ENCODE measurements around the gene STX11. TPM values are rescaled to one million over a fixed set of nuclear protein-coding genes. Genes with fewer than 3 reads are reported as not detected.

Gene STX11
- total RNA-seq, 2 experiments from 2014 or later = 16.0 to 16.6 TPM

DNA sequence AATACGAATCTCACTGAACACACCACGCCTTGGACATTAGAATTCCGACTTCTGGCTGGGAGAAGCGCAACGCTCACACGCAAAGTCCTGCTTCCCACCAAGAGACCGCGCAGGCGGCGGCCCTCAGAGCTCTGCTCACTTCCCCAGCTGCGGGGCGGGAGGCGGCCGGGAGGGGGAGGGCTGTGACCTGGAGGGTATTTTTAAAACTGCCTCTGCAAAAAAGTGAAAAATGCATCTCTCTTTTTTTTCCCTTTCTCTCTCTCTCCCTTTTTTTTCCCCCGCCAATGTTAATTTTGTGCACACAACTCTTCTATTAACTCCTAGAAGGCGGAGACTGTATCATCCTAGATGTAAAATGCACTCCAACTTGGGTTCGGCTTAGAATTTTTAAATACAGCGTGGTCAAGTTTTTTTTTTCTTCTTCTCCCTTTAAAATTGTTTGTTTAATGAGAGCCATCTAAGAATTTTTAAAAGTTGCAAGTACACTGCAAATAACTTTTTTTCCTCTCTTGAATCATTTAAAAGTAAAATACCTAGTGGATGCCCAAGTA is 66.4 kb downstream of the STX11 start:
- Mint-ChIP-seq H3K4me3 (peak overlapping the region; percentile 85), H3K36me3 (peaks cover 4% of the 10 kb centered on the region), H3K4me1 (ENCODE audit: low read depth) (peaks cover 30% of the 10 kb centered on the region), H3K9me3 (peaks cover 12% of the 10 kb centered on the region), H3K27ac (peak overlapping the region; percentile 93), H3K27me3 (peaks cover 2% of the 10 kb centered on the region)
- CTCF ChIA-PET = interaction anchor here (0.7 to 6.2 kb wide), 18 partner anchors 11 to 648 kb away, joined by 3 to 81 read pairs (median 4); partner anchors contain the start of genes SF3B5 and UTRN
- DNase-seq = no peak
- POLR2A ChIA-PET = interaction anchor here (0.6 to 1.2 kb wide), 5 partner anchors 37 to 122 kb away, joined by 3 to 4 read pairs (median 3); partner anchors contain the start of gene SF3B5
- intact Hi-C loops (cut with micrococcal nuclease) = loop anchor here (1.0 to 10.0 kb wide), 10 partner anchors 38 to 642 kb away; partner anchors contain the start of genes SF3B5 and UTRN

DNA sequence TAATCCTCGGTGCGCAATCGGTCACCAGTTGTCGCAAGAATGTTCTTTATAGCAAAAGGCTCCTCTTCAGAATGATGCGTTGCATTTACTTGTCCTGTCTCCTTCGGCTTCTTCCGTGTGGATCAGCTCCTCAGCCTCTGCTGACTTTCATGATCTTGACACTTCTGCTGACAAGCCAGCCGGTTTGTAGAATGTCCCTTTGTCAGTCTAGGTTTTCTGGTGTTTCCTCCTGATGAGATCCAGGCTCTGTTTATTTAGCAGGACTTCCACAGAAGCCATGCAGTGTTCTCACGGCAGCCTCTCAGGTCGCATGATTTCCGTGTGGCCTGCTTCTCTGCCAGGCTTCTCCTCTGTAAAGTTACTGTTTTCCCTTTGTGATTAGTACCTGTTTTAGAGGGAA is 66.9 kb downstream of the STX11 start:
- Mint-ChIP-seq H3K36me3 (peaks cover 4% of the 10 kb centered on the region), H3K4me1 (ENCODE audit: low read depth) (peaks cover 29% of the 10 kb centered on the region), H3K27ac (no peak overlapping the region), H3K9me3 (peaks cover 12% of the 10 kb centered on the region), H3K27me3 (peaks cover 2% of the 10 kb centered on the region), H3K4me3 (peak overlapping the region; percentile 85)
- CTCF ChIA-PET = interaction anchor here (0.7 to 6.2 kb wide), 15 partner anchors 30 to 649 kb away, joined by 3 to 81 read pairs (median 4); partner anchors contain the start of gene SF3B5
- no peak for DNase-seq
- intact Hi-C loops (cut with micrococcal nuclease) = loop anchor here (2.0 to 10.0 kb wide), 5 partner anchors 38 to 642 kb away; partner anchors contain the start of gene UTRN
- POLR2A ChIA-PET = interaction anchor here (0.6 to 1.2 kb wide), 3 partner anchors 111 to 122 kb away, joined by 3 read pairs; partner anchors contain the start of gene SF3B5

- DNase-seq = no peak
- ChIA-PET CTCF (interaction anchor here (0.8 to 6.2 kb wide), 14 partner anchors 11 to 643 kb away, joined by 3 to 81 read pairs (median 6); partner anchors contain the start of gene SF3B5), POLR2A (interaction anchor here (1.2 kb wide), 1 partner anchor 122 kb away, joined by 3 read pairs; no protein-coding TSS in a partner anchor)
- Mint-ChIP-seq H3K9me3 (peaks cover 12% of the 10 kb centered on the region), H3K4me1 (ENCODE audit: low read depth) (peaks cover 29% of the 10 kb centered on the region), H3K27ac (no peak overlapping the region), H3K36me3 (peaks cover 4% of the 10 kb centered on the region), H3K4me3 (no peak overlapping the region), H3K27me3 (peaks cover 2% of the 10 kb centered on the region)
- intact Hi-C loops (cut with micrococcal nuclease) = loop anchor here (2.0 to 10.0 kb wide), 6 partner anchors 31 to 643 kb away; partner anchors contain the start of gene UTRN
Measured at GRCh38 chr6:144217797-144218196, 67.5 kb downstream of the STX11 start.

- Mint-ChIP-seq H3K27me3 (peaks cover 2% of the 10 kb centered on the region), H3K36me3 (peaks cover 4% of the 10 kb centered on the region), H3K4me3 (no peak overlapping the region), H3K4me1 (ENCODE audit: low read depth) (peaks cover 29% of the 10 kb centered on the region), H3K27ac (no peak overlapping the region), H3K9me3 (peaks cover 3% of the 10 kb centered on the region)
- ChIA-PET POLR2A (no interaction called here), CTCF (interaction anchor here (0.7 to 6.2 kb wide), 18 partner anchors 9 to 1415 kb away, joined by 3 to 81 read pairs (median 6); partner anchors contain the start of gene SF3B5)
- DNase-seq = no peak
- intact Hi-C loops (cut with micrococcal nuclease) = loop anchor here (1.0 to 10.0 kb wide), 3 partner anchors 30 to 644 kb away; no protein-coding TSS in a partner anchor
Measured at GRCh38 chr6:144219056-144219685, 68.9 kb downstream of the STX11 start.

- peaks cover 2% of the 10 kb centered on the region for H3K27me3 Mint-ChIP-seq
- H3K4me3 Mint-ChIP-seq = no peak overlapping the region
- intact Hi-C loops (cut with micrococcal nuclease) = no loop called here
- ChIA-PET POLR2A (no interaction called here), CTCF (interaction anchor here (0.6 to 6.2 kb wide), 11 partner anchors 42 to 280 kb away, joined by 3 to 81 read pairs (median 4); partner anchors contain the start of gene SF3B5)
- no peak for DNase-seq
- H3K36me3 Mint-ChIP-seq = peaks cover 3% of the 10 kb centered on the region
- H3K27ac Mint-ChIP-seq = no peak overlapping the region
- peaks cover 27% of the 10 kb centered on the region for H3K4me1 Mint-ChIP-seq (ENCODE audit: low read depth)
- no peaks in the 10 kb centered on the region for H3K9me3 Mint-ChIP-seq
Measured at GRCh38 chr6:144220031-144220790, 69.9 kb downstream of the STX11 start.

DNA sequence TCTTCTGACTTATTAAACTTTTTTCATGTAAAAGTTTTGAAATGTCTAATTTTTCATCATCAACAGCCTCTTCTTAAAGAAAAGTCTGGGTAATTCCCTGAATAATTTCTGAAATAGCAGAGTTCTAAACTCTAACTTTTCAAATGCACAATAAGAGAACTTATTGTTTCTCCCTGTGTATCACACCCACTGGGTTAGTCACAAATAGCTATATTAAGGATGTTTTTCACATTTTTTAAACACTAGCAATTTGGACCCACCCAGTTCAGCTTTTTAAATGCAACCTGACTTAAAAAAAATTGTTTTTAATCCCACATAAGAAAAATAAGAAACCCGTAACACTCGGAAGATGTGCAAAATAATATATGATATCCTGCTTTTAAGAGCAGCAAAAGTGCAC is 73.4 kb downstream of the STX11 start:
- Mint-ChIP-seq H3K27ac (no peak overlapping the region), H3K4me1 (ENCODE audit: low read depth) (peaks cover under 1% of the 10 kb centered on the region), H3K9me3 (no peaks in the 10 kb centered on the region), H3K27me3 (no peaks in the 10 kb centered on the region), H3K4me3 (no peak overlapping the region), H3K36me3 (no peaks in the 10 kb centered on the region)
- ChIA-PET POLR2A (no interaction called here), CTCF (interaction anchor here (1.6 to 1.8 kb wide), 2 partner anchors 25 to 118 kb away, joined by 3 to 10 read pairs; no protein-coding TSS in a partner anchor)
- intact Hi-C loops (cut with micrococcal nuclease) = no loop called here
- DNase-seq = no peak

DNA sequence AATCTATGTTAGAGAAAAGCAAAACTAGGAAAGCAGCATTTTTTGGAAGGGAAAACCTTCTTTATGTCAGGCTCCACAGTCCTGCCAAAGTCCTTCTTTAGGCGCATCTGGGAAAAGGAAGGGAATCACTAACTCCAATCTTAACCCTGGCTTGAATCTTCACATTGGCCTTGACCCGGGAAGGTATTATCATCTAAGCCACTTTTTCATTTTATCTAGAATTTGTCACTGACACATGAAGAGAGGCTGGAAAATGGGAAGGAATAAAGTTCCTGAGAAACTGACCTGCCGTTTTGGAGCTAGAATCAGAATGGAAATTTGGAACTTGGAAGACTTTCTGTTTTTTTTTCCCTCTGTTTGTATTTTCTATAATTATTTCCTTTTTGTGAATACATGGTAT is 81.4 kb downstream of the STX11 start:
- no peak overlapping the region for H3K4me3 Mint-ChIP-seq
- intact Hi-C loops (cut with micrococcal nuclease) = no loop called here
- no peaks in the 10 kb centered on the region for H3K36me3 Mint-ChIP-seq
- CTCF ChIA-PET = no interaction called here
- H3K9me3 Mint-ChIP-seq = no peaks in the 10 kb centered on the region
- no peak for DNase-seq
- no peaks in the 10 kb centered on the region for H3K4me1 Mint-ChIP-seq (ENCODE audit: low read depth)
- no peak overlapping the region for H3K27ac Mint-ChIP-seq
- POLR2A ChIA-PET = no interaction called here
- H3K27me3 Mint-ChIP-seq = no peaks in the 10 kb centered on the region

GRCh38 chr6:144232176-144232831 is 82.0 kb downstream of the STX11 start:
- intact Hi-C loops (cut with micrococcal nuclease) = no loop called here
- ChIA-PET POLR2A (no interaction called here), CTCF (interaction anchor here (1.8 kb wide), 1 partner anchor 14 kb away, joined by 6 read pairs; no protein-coding TSS in a partner anchor)
- H3K27me3 Mint-ChIP-seq = no peaks in the 10 kb centered on the region
- no peak for DNase-seq
- H3K4me3 Mint-ChIP-seq = no peak overlapping the region
- no peaks in the 10 kb centered on the region for H3K9me3 Mint-ChIP-seq
- H3K36me3 Mint-ChIP-seq = no peaks in the 10 kb centered on the region
- no peak overlapping the region for H3K27ac Mint-ChIP-seq
- H3K4me1 Mint-ChIP-seq (ENCODE audit: low read depth) = no peaks in the 10 kb centered on the region

- Mint-ChIP-seq H3K4me1 (ENCODE audit: low read depth) (no peaks in the 10 kb centered on the region), H3K27ac (no peak overlapping the region), H3K4me3 (no peak overlapping the region), H3K27me3 (no peaks in the 10 kb centered on the region), H3K36me3 (no peaks in the 10 kb centered on the region), H3K9me3 (no peaks in the 10 kb centered on the region)
- ChIA-PET POLR2A (no interaction called here), CTCF (interaction anchor here (1.8 kb wide), 1 partner anchor 14 kb away, joined by 6 read pairs; no protein-coding TSS in a partner anchor)
- intact Hi-C loops (cut with micrococcal nuclease) = no loop called here
- no peak for DNase-seq
Measured at GRCh38 chr6:144232832-144233230, 82.5 kb downstream of the STX11 start.

- no peak overlapping the region for H3K4me3 Mint-ChIP-seq
- POLR2A ChIA-PET = no interaction called here
- no peaks in the 10 kb centered on the region for H3K4me1 Mint-ChIP-seq (ENCODE audit: low read depth)
- H3K9me3 Mint-ChIP-seq = no peaks in the 10 kb centered on the region
- no peak for DNase-seq
- CTCF ChIA-PET = no interaction called here
- no peaks in the 10 kb centered on the region for H3K27me3 Mint-ChIP-seq
- H3K36me3 Mint-ChIP-seq = no peaks in the 10 kb centered on the region
- intact Hi-C loops (cut with micrococcal nuclease) = no loop called here
- no peak overlapping the region for H3K27ac Mint-ChIP-seq
Measured at GRCh38 chr6:144234399-144234798, 84.1 kb downstream of the STX11 start.

GRCh38 chr6:144234935-144235334 is 84.6 kb downstream of the STX11 start:
- CTCF ChIA-PET = no interaction called here
- Mint-ChIP-seq H3K27me3 (no peaks in the 10 kb centered on the region), H3K4me1 (ENCODE audit: low read depth) (no peaks in the 10 kb centered on the region), H3K4me3 (no peak overlapping the region), H3K36me3 (no peaks in the 10 kb centered on the region), H3K27ac (no peak overlapping the region), H3K9me3 (no peaks in the 10 kb centered on the region)
- no peak for DNase-seq
- POLR2A ChIA-PET = no interaction called here
- intact Hi-C loops (cut with micrococcal nuclease) = no loop called here

All from activated CD4-positive, alpha-beta memory T cell treated with anti-CD3 and anti-CD28 coated beads for 36 hours (primary cell).